Measurements from ENCODE around the gene C1QL2. TPM values are rescaled to one million over a fixed set of nuclear protein-coding genes. Genes with fewer than 3 reads are reported as not detected.

Gene C1QL2
- total RNA-seq, 1 donor from 2014 or later = 1.1 TPM

GRCh38 chr2:119202610-119203310, 44.2 kb upstream of the C1QL2 start:
- no peak for TF ChIP-seq CTCF (conservative IDR thresholded peaks at IDR 0.05)
- DNase-seq (ENCODE audit: extremely low spot score, unreplicated experiment) = no peak
- Mint-ChIP-seq H3K27ac (no peak overlapping the region), H3K4me3 (no peak overlapping the region), H3K27me3 (peaks cover 22% of the 10 kb centered on the region), H3K9me3 (no peaks in the 10 kb centered on the region), H3K36me3 (no peaks in the 10 kb centered on the region), H3K4me1 (ENCODE audit: unreplicated experiment) (peaks cover 4% of the 10 kb centered on the region)

GRCh38 chr2:119201815-119202214, 43.3 kb upstream of the C1QL2 start:
- TF ChIP-seq CTCF (conservative IDR thresholded peaks at IDR 0.05) = no peak
- no peaks in the 10 kb centered on the region for H3K9me3 Mint-ChIP-seq
- DNase-seq (ENCODE audit: extremely low spot score, unreplicated experiment) = no peak
- peaks cover 4% of the 10 kb centered on the region for H3K4me1 Mint-ChIP-seq (ENCODE audit: unreplicated experiment)
- no peaks in the 10 kb centered on the region for H3K36me3 Mint-ChIP-seq
- H3K27me3 Mint-ChIP-seq = peaks cover 29% of the 10 kb centered on the region
- H3K4me3 Mint-ChIP-seq = no peak overlapping the region
- H3K27ac Mint-ChIP-seq = no peak overlapping the region

GRCh38 chr2:119198240-119198840, 39.8 kb upstream of the C1QL2 start:
- H3K9me3 Mint-ChIP-seq = no peaks in the 10 kb centered on the region
- H3K4me1 Mint-ChIP-seq (ENCODE audit: unreplicated experiment) = peaks cover 4% of the 10 kb centered on the region
- H3K27ac Mint-ChIP-seq = no peak overlapping the region

GRCh38 chr2:119197529-119198239, 39.1 kb upstream of the C1QL2 start:
- no peaks in the 10 kb centered on the region for H3K36me3 Mint-ChIP-seq
- peaks cover 4% of the 10 kb centered on the region for H3K4me1 Mint-ChIP-seq (ENCODE audit: unreplicated experiment)
- no peak for DNase-seq (ENCODE audit: extremely low spot score, unreplicated experiment)
- no peak for TF ChIP-seq CTCF (conservative IDR thresholded peaks at IDR 0.05)
- no peak overlapping the region for H3K4me3 Mint-ChIP-seq
- H3K9me3 Mint-ChIP-seq = no peaks in the 10 kb centered on the region
- H3K27ac Mint-ChIP-seq = no peak overlapping the region
- H3K27me3 Mint-ChIP-seq = peaks cover 58% of the 10 kb centered on the region

More at GRCh38 chr2:119198240-119198840, 39.8 kb upstream of the C1QL2 start:
- peaks cover 58% of the 10 kb centered on the region for H3K27me3 Mint-ChIP-seq
- no peak for TF ChIP-seq CTCF (conservative IDR thresholded peaks at IDR 0.05)
- DNase-seq (ENCODE audit: extremely low spot score, unreplicated experiment) = no peak
- H3K36me3 Mint-ChIP-seq = no peaks in the 10 kb centered on the region
- H3K4me3 Mint-ChIP-seq = no peak overlapping the region

GRCh38 chr2:119197126-119197405, 38.5 kb upstream of the C1QL2 start:
- Mint-ChIP-seq H3K27me3 (peaks cover 58% of the 10 kb centered on the region), H3K9me3 (no peaks in the 10 kb centered on the region), H3K4me1 (ENCODE audit: unreplicated experiment) (peaks cover 4% of the 10 kb centered on the region), H3K27ac (no peak overlapping the region), H3K36me3 (no peaks in the 10 kb centered on the region), H3K4me3 (no peak overlapping the region)
- TF ChIP-seq CTCF (conservative IDR thresholded peaks at IDR 0.05) = no peak
- no peak for DNase-seq (ENCODE audit: extremely low spot score, unreplicated experiment)
